ENCODE measurements around the gene DNM3.

DNM3 gene

DNA sequence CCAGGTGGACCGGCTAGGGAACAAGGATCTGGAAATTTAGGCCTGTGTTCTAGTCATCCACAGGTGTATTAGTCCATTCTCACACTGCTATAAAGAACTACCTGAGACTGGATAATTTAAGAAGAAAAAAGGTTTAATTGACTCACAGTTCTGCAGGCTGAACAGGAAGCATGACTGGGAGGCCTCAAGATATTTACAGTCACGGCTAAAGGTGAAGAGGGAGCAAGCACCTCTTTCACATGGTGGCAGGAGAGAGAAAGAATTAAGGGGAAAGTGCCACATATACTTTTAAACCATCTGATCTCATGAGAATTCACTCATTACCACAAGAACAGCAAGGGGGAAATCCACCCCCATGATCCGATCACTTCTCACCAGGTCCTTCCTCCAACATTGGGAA, 404.5 kb downstream of the DNM3 start:
- Histone ChIP-seq H3K4me2 (ENCODE audit: low read length) (no peak overlapping the region), H3K4me3 (ENCODE audit: low read depth, low read length, poor library complexity, severe bottlenecking) (no peak overlapping the region), H2AFZ (ENCODE audit: low read length) (no peak overlapping the region), H3K27me3 (ENCODE audit: insufficient read depth, low read length) (no peaks in the 10 kb centered on the region), H4K20me1 (ENCODE audit: insufficient read depth, low read length) (no peaks in the 10 kb centered on the region), H3F3A (ENCODE audit: insufficient read depth, low read length) (no peaks in the 10 kb centered on the region), H3K9ac (ENCODE audit: low read length) (no peak overlapping the region), H3K27ac (ENCODE audit: low read depth, low read length, poor library complexity, severe bottlenecking) (no peak overlapping the region), H3K9me3 (ENCODE audit: low read length) (no peaks in the 10 kb centered on the region), H3K4me1 (ENCODE audit: insufficient read depth, low read length, severe bottlenecking) (no peaks in the 10 kb centered on the region), H3K36me3 (ENCODE audit: insufficient read depth, low read length) (no peaks in the 10 kb centered on the region), H3K79me2 (ENCODE audit: insufficient read depth, low read length) (no peaks in the 10 kb centered on the region), H3K9me2 (ENCODE audit: low read depth, low read length) (no peaks in the 10 kb centered on the region)
- TF ChIP-seq, protein P1, sequence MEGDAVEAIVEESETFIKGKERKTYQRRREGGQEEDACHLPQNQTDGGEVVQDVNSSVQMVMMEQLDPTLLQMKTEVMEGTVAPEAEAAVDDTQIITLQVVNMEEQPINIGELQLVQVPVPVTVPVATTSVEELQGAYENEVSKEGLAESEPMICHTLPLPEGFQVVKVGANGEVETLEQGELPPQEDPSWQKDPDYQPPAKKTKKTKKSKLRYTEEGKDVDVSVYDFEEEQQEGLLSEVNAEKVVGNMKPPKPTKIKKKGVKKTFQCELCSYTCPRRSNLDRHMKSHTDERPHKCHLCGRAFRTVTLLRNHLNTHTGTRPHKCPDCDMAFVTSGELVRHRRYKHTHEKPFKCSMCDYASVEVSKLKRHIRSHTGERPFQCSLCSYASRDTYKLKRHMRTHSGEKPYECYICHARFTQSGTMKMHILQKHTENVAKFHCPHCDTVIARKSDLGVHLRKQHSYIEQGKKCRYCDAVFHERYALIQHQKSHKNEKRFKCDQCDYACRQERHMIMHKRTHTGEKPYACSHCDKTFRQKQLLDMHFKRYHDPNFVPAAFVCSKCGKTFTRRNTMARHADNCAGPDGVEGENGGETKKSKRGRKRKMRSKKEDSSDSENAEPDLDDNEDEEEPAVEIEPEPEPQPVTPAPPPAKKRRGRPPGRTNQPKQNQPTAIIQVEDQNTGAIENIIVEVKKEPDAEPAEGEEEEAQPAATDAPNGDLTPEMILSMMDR (IDR thresholded peaks at IDR 0.05; ENCODE audit: low read length): no peak
- TF ChIP-seq EZH2 (IDR thresholded peaks at IDR 0.05; ENCODE audit: borderline replicate concordance, low read length): no peak

DNA sequence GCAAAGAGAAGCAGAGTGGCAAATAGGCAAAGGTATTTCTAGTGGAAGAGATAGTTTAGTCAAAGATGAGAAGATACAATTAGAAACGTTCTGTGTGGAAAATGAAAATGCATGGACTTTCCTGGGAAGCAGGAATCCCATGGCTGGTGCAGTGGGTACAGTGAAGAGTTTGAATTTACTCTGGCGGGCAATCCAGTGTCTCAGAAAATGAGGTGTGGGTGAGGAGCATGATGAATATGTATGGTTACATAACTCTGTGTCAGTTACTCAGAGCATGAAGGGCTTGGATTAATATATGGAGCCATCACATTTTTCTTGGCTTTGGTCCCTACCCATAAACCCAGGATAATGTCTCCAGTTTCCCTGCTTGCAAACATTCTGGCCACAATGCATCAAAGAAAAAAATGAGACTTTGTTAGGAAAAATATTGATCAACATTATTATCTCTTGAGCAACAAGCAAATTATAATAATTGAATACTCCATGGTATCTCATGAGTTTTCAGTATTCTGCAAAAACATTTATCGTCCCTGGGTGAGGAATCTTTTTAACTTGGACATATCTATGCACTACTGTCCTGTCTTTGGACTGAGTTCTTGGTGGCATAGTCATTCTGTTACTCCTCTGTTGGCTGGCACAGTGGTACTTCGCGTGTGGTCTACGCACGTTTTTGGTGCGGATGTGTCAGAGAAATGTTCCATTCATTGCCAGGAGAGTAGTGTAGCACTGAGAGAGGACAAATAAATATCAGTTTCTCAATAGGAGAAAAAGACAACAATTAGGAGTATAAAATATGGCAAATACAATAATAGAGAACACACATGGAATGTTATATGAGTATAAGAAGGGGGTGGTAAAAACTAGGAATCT, 405.5 kb downstream of the DNM3 start:
- H4K20me1 ChIP-seq (ENCODE audit: insufficient read depth, low read length): no peaks in the 10 kb centered on the region
- no peaks in the 10 kb centered on the region for H3K27me3 ChIP-seq (ENCODE audit: insufficient read depth, low read length)
- H3K9ac ChIP-seq (ENCODE audit: low read length): no peak overlapping the region
- H3K9me3 ChIP-seq (ENCODE audit: low read length): no peaks in the 10 kb centered on the region
- no peak for TF ChIP-seq EZH2 (IDR thresholded peaks at IDR 0.05; ENCODE audit: borderline replicate concordance, low read length)
- TF ChIP-seq, protein P1 (IDR thresholded peaks at IDR 0.05; ENCODE audit: low read length): no peak
- no peak overlapping the region for H2AFZ ChIP-seq (ENCODE audit: low read length)
- H3K4me1 ChIP-seq (ENCODE audit: insufficient read depth, low read length, severe bottlenecking): no peaks in the 10 kb centered on the region
- no peaks in the 10 kb centered on the region for H3K9me2 ChIP-seq (ENCODE audit: low read depth, low read length)
- H3F3A ChIP-seq (ENCODE audit: insufficient read depth, low read length): no peaks in the 10 kb centered on the region
- no peak overlapping the region for H3K27ac ChIP-seq (ENCODE audit: low read depth, low read length, poor library complexity, severe bottlenecking)
- H3K4me2 ChIP-seq (ENCODE audit: low read length): no peak overlapping the region
- no peak overlapping the region for H3K4me3 ChIP-seq (ENCODE audit: low read depth, low read length, poor library complexity, severe bottlenecking)
- H3K79me2 ChIP-seq (ENCODE audit: insufficient read depth, low read length): no peaks in the 10 kb centered on the region
- no peaks in the 10 kb centered on the region for H3K36me3 ChIP-seq (ENCODE audit: insufficient read depth, low read length)

DNA sequence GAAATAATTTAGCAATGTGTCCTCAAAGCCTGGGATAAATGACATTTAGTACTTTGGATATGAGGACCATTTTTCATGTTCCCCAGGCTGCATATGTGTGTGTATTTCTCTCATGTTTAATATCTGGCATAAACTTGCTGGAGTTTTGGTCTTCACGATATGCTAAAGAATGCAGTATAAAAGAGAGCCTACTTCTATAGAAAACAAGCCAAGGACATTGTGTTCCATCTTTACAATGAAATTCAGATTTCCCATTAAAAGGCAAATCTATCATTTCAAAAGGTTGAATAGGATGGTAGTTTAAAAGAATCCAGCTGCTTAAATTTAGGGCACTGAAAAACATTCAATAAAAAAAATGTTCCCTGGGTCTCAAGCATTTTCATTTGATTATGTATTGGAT, 410.2 kb downstream of the DNM3 start:
- Histone ChIP-seq H3K4me2 (ENCODE audit: low read length) (no peak overlapping the region), H3K9me2 (ENCODE audit: low read depth, low read length) (no peaks in the 10 kb centered on the region), H3K79me2 (ENCODE audit: insufficient read depth, low read length) (no peaks in the 10 kb centered on the region), H3K4me1 (ENCODE audit: insufficient read depth, low read length, severe bottlenecking) (no peaks in the 10 kb centered on the region), H3K9ac (ENCODE audit: low read length) (no peak overlapping the region), H3K36me3 (ENCODE audit: insufficient read depth, low read length) (no peaks in the 10 kb centered on the region), H3K4me3 (ENCODE audit: low read depth, low read length, poor library complexity, severe bottlenecking) (no peak overlapping the region), H2AFZ (ENCODE audit: low read length) (no peak overlapping the region), H3F3A (ENCODE audit: insufficient read depth, low read length) (no peaks in the 10 kb centered on the region), H3K9me3 (ENCODE audit: low read length) (no peaks in the 10 kb centered on the region), H4K20me1 (ENCODE audit: insufficient read depth, low read length) (no peaks in the 10 kb centered on the region), H3K27me3 (ENCODE audit: insufficient read depth, low read length) (no peaks in the 10 kb centered on the region), H3K27ac (ENCODE audit: low read depth, low read length, poor library complexity, severe bottlenecking) (no peak overlapping the region)
- TF ChIP-seq EZH2 (IDR thresholded peaks at IDR 0.05; ENCODE audit: borderline replicate concordance, low read length): no peak

DNA sequence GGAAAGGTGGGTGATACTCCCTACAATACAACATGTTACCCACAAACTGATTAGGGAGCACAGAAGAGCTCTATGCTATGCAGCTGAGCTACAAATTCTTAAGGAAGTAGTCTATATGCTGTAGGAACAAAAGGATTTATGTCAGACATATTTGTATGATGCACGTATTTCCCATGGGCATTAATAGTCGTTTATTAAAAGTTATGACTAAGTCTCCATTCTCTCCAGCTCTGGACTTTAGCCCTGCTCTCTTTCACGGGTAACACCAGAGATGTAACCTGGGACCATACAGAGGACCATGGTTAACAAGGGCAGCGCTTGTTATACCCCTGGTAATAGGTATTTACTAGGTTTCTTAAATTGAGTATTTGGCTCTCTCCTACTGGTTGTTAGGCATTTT, 411.0 kb downstream of the DNM3 start:
- TF ChIP-seq EZH2 (IDR thresholded peaks at IDR 0.05; ENCODE audit: borderline replicate concordance, low read length): no peak
- TF ChIP-seq, protein P1 (IDR thresholded peaks at IDR 0.05; ENCODE audit: low read length): no peak
- Histone ChIP-seq H3K4me3 (ENCODE audit: low read depth, low read length, poor library complexity, severe bottlenecking) (no peak overlapping the region), H3K27ac (ENCODE audit: low read depth, low read length, poor library complexity, severe bottlenecking) (no peak overlapping the region), H3K9ac (ENCODE audit: low read length) (no peak overlapping the region), H3K79me2 (ENCODE audit: insufficient read depth, low read length) (no peaks in the 10 kb centered on the region), H3K9me2 (ENCODE audit: low read depth, low read length) (no peaks in the 10 kb centered on the region), H3K4me2 (ENCODE audit: low read length) (no peak overlapping the region), H3K9me3 (ENCODE audit: low read length) (no peaks in the 10 kb centered on the region), H3K36me3 (ENCODE audit: insufficient read depth, low read length) (no peaks in the 10 kb centered on the region), H4K20me1 (ENCODE audit: insufficient read depth, low read length) (no peaks in the 10 kb centered on the region), H3F3A (ENCODE audit: insufficient read depth, low read length) (no peaks in the 10 kb centered on the region), H3K27me3 (ENCODE audit: insufficient read depth, low read length) (no peaks in the 10 kb centered on the region), H3K4me1 (ENCODE audit: insufficient read depth, low read length, severe bottlenecking) (no peaks in the 10 kb centered on the region), H2AFZ (ENCODE audit: low read length) (no peak overlapping the region)

All from OCI-LY1 (cell line).